ENCODE data around the gene CEMIP2. TPM values are rescaled to one million over a fixed set of nuclear protein-coding genes. Genes with fewer than 3 reads are reported as not detected.
A peak's percentile ranks its signal among the peaks of the same experiment; 100 is the strongest.

CEMIP2 gene
- total and polyA plus RNA-seq, 2 of the 13 experiments (the other 11 are each of a cell fraction or from before 2014, with no cell fraction given), result 94.3 to 128 TPM

- TF ChIP-seq EHMT2 (IDR thresholded peaks at IDR 0.05; ENCODE audit: borderline replicate concordance, low read depth, low read length), result no peak
- TF ChIP-seq ZNF878 (CRISPR knock-in tag; IDR thresholded peaks at IDR 0.05), result peak; percentile 88; the same call in 1 of the 2 replicates
- TF ChIP-seq ETV5 (CRISPR knock-in tag; IDR thresholded peaks at IDR 0.05; ENCODE audit: borderline replicate concordance), result peak; percentile 49; the same call in 1 of the 2 replicates
- TF ChIP-seq BCL6 (CRISPR knock-in tag; IDR thresholded peaks at IDR 0.05), result peak; percentile 35; the same call in 1 of the 2 replicates
- 0 out of 2 replicates have a peak, but pooled peaks have one; percentile 22 for TF ChIP-seq ZNF230 (CRISPR knock-in tag; IDR thresholded peaks at IDR 0.05)
- TF ChIP-seq HDAC1 (CRISPR knock-in tag; IDR thresholded peaks at IDR 0.05), result peak; percentile 60
- peak; percentile 61 for TF ChIP-seq ARID5B (CRISPR knock-in tag; IDR thresholded peaks at IDR 0.05)
- TF ChIP-seq ZNF549 (CRISPR knock-in tag; IDR thresholded peaks at IDR 0.05), result no peak
- TF ChIP-seq ZNF550 (CRISPR knock-in tag; IDR thresholded peaks at IDR 0.05; ENCODE audit: borderline replicate concordance), result no peak
- TF ChIP-seq PTBP1 (IDR thresholded peaks at IDR 0.05; ENCODE audit: low read depth, low read length, poor library complexity, severe bottlenecking), result no peak
- peak; percentile 94 for TF ChIP-seq ZKSCAN5 (CRISPR knock-in tag; IDR thresholded peaks at IDR 0.05)
- TF ChIP-seq ZNF841 (CRISPR knock-in tag; IDR thresholded peaks at IDR 0.05; ENCODE audit: borderline replicate concordance), result no peak
- peak; percentile 39; the same call in 1 of the 2 replicates for TF ChIP-seq JUND (CRISPR knock-in tag; IDR thresholded peaks at IDR 0.05)
- TF ChIP-seq POLR2G (IDR thresholded peaks at IDR 0.05; ENCODE audit: low read depth, low read length), result peak; percentile 98
- 0 out of 2 replicates have a peak, but pooled peaks have one; percentile 33 for TF ChIP-seq RXRB (CRISPR knock-in tag; IDR thresholded peaks at IDR 0.05; ENCODE audit: borderline replicate concordance)
- peak; percentile 47; the same call in 1 of the 2 replicates for TF ChIP-seq PRMT3 (CRISPR knock-in tag; IDR thresholded peaks at IDR 0.05; ENCODE audit: borderline replicate concordance, low read depth)
- TF ChIP-seq MEIS1 (CRISPR knock-in tag; IDR thresholded peaks at IDR 0.05; ENCODE audit: borderline replicate concordance), result peak; percentile 74
- TF ChIP-seq MTA1 (CRISPR knock-in tag; IDR thresholded peaks at IDR 0.05; ENCODE audit: borderline replicate concordance), result peak; percentile 59; the same call in 1 of the 2 replicates
- no peak for TF ChIP-seq MAFK (conservative IDR thresholded peaks at IDR 0.05 in 1 of 2, IDR thresholded peaks at IDR 0.05 in 1 of 2; ENCODE audit: low read length in 2 of 2)
- TF ChIP-seq PAWR (CRISPR knock-in tag; IDR thresholded peaks at IDR 0.05; ENCODE audit: borderline replicate concordance), result no peak
- peak; percentile 50 for TF ChIP-seq MAZ (IDR thresholded peaks at IDR 0.05; ENCODE audit: borderline replicate concordance, low read depth, low read length)
- TF ChIP-seq MAZ (CRISPR knock-in tag; IDR thresholded peaks at IDR 0.05; ENCODE audit: low read depth), result peak; percentile 87
- no peak for TF ChIP-seq ZNF572 (CRISPR knock-in tag; IDR thresholded peaks at IDR 0.05)
- no peak for TF ChIP-seq ZMYM2 (CRISPR knock-in tag; IDR thresholded peaks at IDR 0.05)
- TF ChIP-seq BCL3 (CRISPR knock-in tag; IDR thresholded peaks at IDR 0.05), result no peak
Observed at GRCh38 chr9:71768388-71769174, at the start of gene CEMIP2 (continued).
